ENCODE results near the gene GATC.

- TF ChIP-seq, protein P1, sequence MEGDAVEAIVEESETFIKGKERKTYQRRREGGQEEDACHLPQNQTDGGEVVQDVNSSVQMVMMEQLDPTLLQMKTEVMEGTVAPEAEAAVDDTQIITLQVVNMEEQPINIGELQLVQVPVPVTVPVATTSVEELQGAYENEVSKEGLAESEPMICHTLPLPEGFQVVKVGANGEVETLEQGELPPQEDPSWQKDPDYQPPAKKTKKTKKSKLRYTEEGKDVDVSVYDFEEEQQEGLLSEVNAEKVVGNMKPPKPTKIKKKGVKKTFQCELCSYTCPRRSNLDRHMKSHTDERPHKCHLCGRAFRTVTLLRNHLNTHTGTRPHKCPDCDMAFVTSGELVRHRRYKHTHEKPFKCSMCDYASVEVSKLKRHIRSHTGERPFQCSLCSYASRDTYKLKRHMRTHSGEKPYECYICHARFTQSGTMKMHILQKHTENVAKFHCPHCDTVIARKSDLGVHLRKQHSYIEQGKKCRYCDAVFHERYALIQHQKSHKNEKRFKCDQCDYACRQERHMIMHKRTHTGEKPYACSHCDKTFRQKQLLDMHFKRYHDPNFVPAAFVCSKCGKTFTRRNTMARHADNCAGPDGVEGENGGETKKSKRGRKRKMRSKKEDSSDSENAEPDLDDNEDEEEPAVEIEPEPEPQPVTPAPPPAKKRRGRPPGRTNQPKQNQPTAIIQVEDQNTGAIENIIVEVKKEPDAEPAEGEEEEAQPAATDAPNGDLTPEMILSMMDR (conservative IDR thresholded peaks at IDR 0.05; ENCODE audit: low read depth in 2 of 2): no peak
- TF ChIP-seq REST (IDR thresholded peaks at IDR 0.05; ENCODE audit: unreplicated experiment): no peak
- no peak for TF ChIP-seq CREB1 (CRISPR knock-in tag; IDR thresholded peaks at IDR 0.05; ENCODE audit: low read depth)
- no peak for TF ChIP-seq POLR2AphosphoS5 (IDR thresholded peaks at IDR 0.05; ENCODE audit: low read depth)
- no peak for TF ChIP-seq EZH2 (IDR thresholded peaks at IDR 0.05; ENCODE audit: low read depth, unreplicated experiment)
- no peak for TF ChIP-seq JUNB (IDR thresholded peaks at IDR 0.05; ENCODE audit: unreplicated experiment)
- TF ChIP-seq EZH2phosphoT487 (IDR thresholded peaks at IDR 0.05; ENCODE audit: unreplicated experiment): no peak
- no peak for TF ChIP-seq ZNF114 (CRISPR knock-in tag; IDR thresholded peaks at IDR 0.05)
- no peak for TF ChIP-seq STAT1 (IDR thresholded peaks at IDR 0.05; ENCODE audit: unreplicated experiment)
- no peak for TF ChIP-seq NANOG (IDR thresholded peaks at IDR 0.05; ENCODE audit: borderline replicate concordance)
- TF ChIP-seq ZNF331 (CRISPR knock-in tag; IDR thresholded peaks at IDR 0.05; ENCODE audit: low read depth): no peak
Measured at GRCh38 chr12:120485961-120486881, 40.0 kb downstream of the GATC start.
